IMR-90 (cell line): ENCODE measurements around the gene EXOC4. TPM values are rescaled to one million over a fixed set of nuclear protein-coding genes. Genes with fewer than 3 reads are reported as not detected.

Experiments
- ATAC-seq: fragments of 200-7000 bp; cut with Tn5 transposase; 2 replicates; pipeline ENCODE4 v1.9.1; 2020; ENCODE audit warnings: low read depth, mild to moderate bottlenecking, moderate library complexity
- BruUV-seq: library from RNA; stranded (reverse); fragments of 400-500 nt; replicated peaks from 2 replicates; lab custom pipeline; 2021; lab: Mats Ljungman, UMichigan
- CTCF ChIA-PET: fragments of 300-600 bp; formaldehyde crosslinking; extraction: SDS; loops from one replicate; lab custom pipeline; 2021; ENCODE audit warnings: antibody characterized with exemption; lab: Yijun Ruan, JAX
- POLR2A ChIA-PET: fragments of 300-600 bp; sonication (Branson Sonifier 250); formaldehyde crosslinking; loops from one replicate; lab custom pipeline; 2022; ENCODE audit warnings: antibody characterized with exemption; ENCODE audit not compliant: unreplicated experiment; lab: Charles Lee
- DNase-seq: peaks from one replicate; pipeline ENCODE4 v3.0.0; 2013
- H2AFZ ChIP-seq: replicated peaks from 2 replicates; pipeline ENCODE3; 2013; ENCODE audit warnings: low read length, mild to moderate bottlenecking; ENCODE audit not compliant: poor library complexity
- H2AK5ac ChIP-seq: 2 replicates; pipeline ENCODE4 v1.6.1; 2013; ENCODE audit warnings: low read depth, low read length, inconsistent platforms
- H2AK9ac ChIP-seq: replicated peaks from 2 replicates; pipeline ENCODE3; 2013; ENCODE audit warnings: mild to moderate bottlenecking, low read depth, low read length, moderate library complexity; ENCODE audit not compliant: poor library complexity
- H2BK120ac ChIP-seq: 2 replicates; pipeline ENCODE4 v1.6.1; 2013; ENCODE audit warnings: low read depth, low read length, inconsistent platforms
- H2BK15ac ChIP-seq: 3 replicates; pipeline ENCODE4 v1.6.1; 2013; ENCODE audit warnings: low read depth, low read length, inconsistent platforms
- H2BK20ac ChIP-seq: 2 replicates; pipeline ENCODE4 v1.6.1; 2013; ENCODE audit warnings: low read depth, mild to moderate bottlenecking, inconsistent platforms, low read length, moderate library complexity
- H2BK5ac ChIP-seq: 2 replicates; pipeline ENCODE4 v1.6.1; 2013; ENCODE audit warnings: mild to moderate bottlenecking, low read depth, low read length, inconsistent platforms; ENCODE audit not compliant: poor library complexity, severe bottlenecking
- H3K14ac ChIP-seq: replicated peaks from 2 replicates; pipeline ENCODE4 v1.6.1; 2013; ENCODE audit warnings: low read depth, low read length, inconsistent platforms
- H3K18ac ChIP-seq: 2 replicates; pipeline ENCODE4 v1.6.1; 2013; ENCODE audit warnings: low read depth, low read length, control low read depth
- H3K23ac ChIP-seq: 2 replicates; pipeline ENCODE4 v1.6.1; 2013; ENCODE audit warnings: low read depth, low read length, inconsistent platforms
- H3K27ac ChIP-seq: 2 replicates; pipeline ENCODE4 v1.5.1; 2013; ENCODE audit warnings: mild to moderate bottlenecking, control low read depth, low read length; ENCODE audit not compliant: insufficient read depth
- H3K27me3 ChIP-seq: 2 replicates; pipeline ENCODE4 v1.6.1; 2013; ENCODE audit warnings: low read length; ENCODE audit not compliant: control insufficient read depth, insufficient read depth
- H3K36me3 ChIP-seq: 2 replicates; pipeline ENCODE4 v1.6.1; 2013; ENCODE audit warnings: low read length, mixed read lengths; ENCODE audit not compliant: control insufficient read depth, insufficient read depth
- H3K4ac ChIP-seq: 2 replicates; pipeline ENCODE4 v1.6.1; 2013; ENCODE audit warnings: low read depth, low read length, inconsistent platforms
- H3K4me1 ChIP-seq: 2 replicates; pipeline ENCODE4 v1.6.1; 2013; ENCODE audit warnings: low read length, mixed read lengths; ENCODE audit not compliant: control insufficient read depth, insufficient read depth
- H3K4me2 ChIP-seq: 2 replicates; pipeline ENCODE4 v1.6.1; 2013; ENCODE audit warnings: low read depth, mild to moderate bottlenecking, control low read depth, low read length, moderate library complexity
- H3K4me3 ChIP-seq: 2 replicates; pipeline ENCODE4 v1.5.1; 2013; ENCODE audit warnings: low read depth, mild to moderate bottlenecking, control low read depth, low read length, moderate library complexity; ENCODE audit not compliant: insufficient read depth
- H3K56ac ChIP-seq: 2 replicates; pipeline ENCODE4 v1.6.1; 2013; ENCODE audit warnings: low read length, inconsistent platforms; ENCODE audit not compliant: insufficient read depth; ENCODE audit errors: extremely low read depth
- H3K79me1 ChIP-seq, 2 experiments: 2 replicates each; pipeline ENCODE4 v1.6.1; 2013; ENCODE audit warnings: low read length in 2 of 2, inconsistent platforms in 1 of 2, low read depth in 1 of 2
- H3K9ac ChIP-seq: 2 replicates; pipeline ENCODE4 v1.6.1; 2013; ENCODE audit warnings: low read depth, low read length, control low read depth
- H3K9me1 ChIP-seq: 2 replicates; pipeline ENCODE4 v1.6.1; 2013; ENCODE audit warnings: low read length, inconsistent platforms; ENCODE audit not compliant: insufficient read depth
- H3K9me3 ChIP-seq: 2 replicates; pipeline ENCODE4 v1.6.1; 2013; ENCODE audit warnings: low read length; ENCODE audit not compliant: control insufficient read depth, insufficient read depth
- H4K20me1 ChIP-seq: 2 replicates; pipeline ENCODE4 v1.6.1; 2013; ENCODE audit warnings: low read length, inconsistent platforms; ENCODE audit not compliant: insufficient read depth
- H4K5ac ChIP-seq: 2 replicates; pipeline ENCODE4 v1.6.1; 2013; ENCODE audit warnings: mild to moderate bottlenecking, low read depth, low read length, control low read depth
- H4K8ac ChIP-seq, 2 experiments: 2 replicates each; pipeline ENCODE4 v1.6.1; 2013; ENCODE audit warnings: low read depth in 2 of 2, low read length in 2 of 2, control low read depth in 1 of 2, inconsistent platforms in 1 of 2
- H4K91ac ChIP-seq: 2 replicates; pipeline ENCODE4 v1.6.1; 2013; ENCODE audit warnings: low read depth, low read length, inconsistent platforms; ENCODE audit not compliant: insufficient read depth
- BHLHE40 ChIP-seq: fragments of 150-350 bp; IDR thresholded peaks from 2 replicates; pipeline ENCODE4 v1.6.1; 2016; ENCODE audit warnings: mild to moderate bottlenecking, low read depth, low read length
- CEBPB ChIP-seq: IDR thresholded peaks from 2 replicates; pipeline ENCODE4 v1.6.1; 2012; ENCODE audit warnings: low read depth, low read length, improper control_type of control experiment
- CHD1 ChIP-seq: IDR thresholded peaks from 2 replicates; pipeline ENCODE4 v1.6.1; 2012; ENCODE audit warnings: low read depth, low read length, improper control_type of control experiment
- ELK1 ChIP-seq: fragments of 150-350 bp; IDR thresholded peaks from 2 replicates; pipeline ENCODE4 v1.6.1; 2016; ENCODE audit warnings: low read depth, mild to moderate bottlenecking, low read length, moderate library complexity, borderline replicate concordance
- FOS ChIP-seq: fragments of 150-350 bp; IDR thresholded peaks from 2 replicates; pipeline ENCODE4 v1.6.1; 2016; ENCODE audit warnings: low read depth, low read length
- MAFK ChIP-seq: IDR thresholded peaks from 2 replicates; pipeline ENCODE4 v1.6.1; 2012; ENCODE audit warnings: low read depth, low read length, improper control_type of control experiment
- MAZ ChIP-seq: IDR thresholded peaks from 2 replicates; pipeline ENCODE4 v1.6.1; 2012; ENCODE audit warnings: low read depth, mild to moderate bottlenecking, low read length, improper control_type of control experiment, moderate library complexity, borderline replicate concordance
- MXI1 ChIP-seq: IDR thresholded peaks from 2 replicates; pipeline ENCODE4 v1.6.1; 2012; ENCODE audit warnings: low read depth, mild to moderate bottlenecking, low read length, moderate library complexity, borderline replicate concordance
- NFE2L2 ChIP-seq: fragments of 150-350 bp; IDR thresholded peaks from 2 replicates; pipeline ENCODE4 v1.6.1; 2016; ENCODE audit warnings: low read depth, mild to moderate bottlenecking, low read length
- POLR2A ChIP-seq: IDR thresholded peaks from 2 replicates; pipeline ENCODE4 v1.6.1; 2012; ENCODE audit warnings: mild to moderate bottlenecking, low read depth, low read length
- RAD21 ChIP-seq: IDR thresholded peaks from 2 replicates; pipeline ENCODE4 v1.6.1; 2012; ENCODE audit warnings: low read length, improper control_type of control experiment
- RCOR1 ChIP-seq: IDR thresholded peaks from 2 replicates; pipeline ENCODE4 v1.6.1; 2012; ENCODE audit warnings: mild to moderate bottlenecking, low read length, improper control_type of control experiment; ENCODE audit not compliant: insufficient replicate concordance
- RFX5 ChIP-seq: IDR thresholded peaks from 2 replicates; pipeline ENCODE4 v1.8.0; 2012; ENCODE audit warnings: low read depth, mild to moderate bottlenecking, low read length, moderate library complexity
- SMC3 ChIP-seq: fragments of 150-350 bp; IDR thresholded peaks from 2 replicates; pipeline ENCODE4 v1.6.1; 2016; ENCODE audit warnings: low read depth, mild to moderate bottlenecking, antibody characterized with exemption, low read length, moderate library complexity
- dilution Hi-C: fragments of 300-500 bp; cut with HindIII; formaldehyde crosslinking; loops from one replicate; pipeline ENCODE4 v1.14.3; 2018; ENCODE audit warnings: low sequenced_read_pairs; ENCODE audit not compliant: unreplicated experiment
- in situ Hi-C: fragments of 300-500 bp; cut with MboI; formaldehyde crosslinking; loops from 3 replicates; pipeline ENCODE4 v1.14.3; 2019; ENCODE audit warnings: low sequenced_read_pairs, inconsistent platforms, mixed read lengths
- intact Hi-C: fragments of 100-400 bp; cut with micrococcal nuclease; formaldehyde crosslinking; loops from 2 replicates; pipeline ENCODE4 v1.10.0; 2022
- polyA plus RNA-seq, 3 experiments: library from polyadenylated mRNA; depleted of rRNA; stranded (reverse); fragments of >200 nt; gene quantifications; 2 replicates each; pipeline ENCODE4 v1.2.3, GENCODE V29; 2012; ENCODE audit warnings: low replicate concordance in 1 of 3
- total RNA-seq: library from RNA; depleted of rRNA; stranded (reverse); fragments of >200 nt; gene quantifications from 2 replicates; pipeline ENCODE4 v1.2.3, GENCODE V29; 2012
- TF ChIP-seq, protein P1 (sequence below): conservative IDR thresholded peaks from 2 replicates; pipeline ENCODE4 v1.5.1; 2012; ENCODE audit warnings: mild to moderate bottlenecking, low read depth, low read length, improper control_type of control experiment
- TF ChIP-seq, protein P2 (sequence below): fragments of 150-350 bp; IDR thresholded peaks from 2 replicates; pipeline ENCODE4 v1.6.1; 2017; ENCODE audit warnings: mild to moderate bottlenecking, antibody characterized with exemption, low read length, low read depth

Gene EXOC4
- total and polyA plus RNA-seq, 2 of the 4 experiments (the other 2 are of a cell fraction): 25.4 to 94.6 TPM

DNA sequence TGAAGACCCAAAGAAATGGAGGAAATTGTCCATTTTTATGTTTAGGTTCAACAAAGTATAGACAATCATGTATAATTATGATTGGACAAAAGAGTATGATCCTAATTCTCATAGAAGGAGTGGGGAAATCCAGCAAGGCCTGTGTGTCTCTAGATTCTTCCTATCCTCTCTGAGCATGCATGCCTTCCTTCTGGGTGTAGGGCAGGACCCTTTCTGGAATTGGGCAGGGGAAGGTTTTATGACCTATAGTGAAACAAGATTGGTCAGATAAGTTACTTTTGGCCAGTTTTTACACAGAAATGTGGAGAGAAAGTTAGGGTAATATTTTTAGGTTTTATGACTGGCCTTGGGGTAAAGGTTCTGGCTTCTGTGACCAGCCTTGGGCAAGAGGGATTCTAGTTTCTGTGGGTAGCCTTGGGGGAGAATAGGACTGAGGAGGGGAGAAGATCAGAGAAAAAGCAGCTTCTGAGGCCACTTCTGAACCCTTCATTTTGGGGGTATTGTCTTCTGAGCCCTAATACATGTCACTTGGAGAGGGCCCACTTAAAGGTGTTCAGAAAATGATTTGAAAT, 289.4 kb downstream of the EXOC4 start:
- DNase-seq: no peak

More for the DNA sequence above, 289.4 kb downstream of the EXOC4 start:
- no TSS peak for BruUV-seq
- no peak overlapping the region for H3K18ac ChIP-seq
- no peaks in the 10 kb centered on the region for H3K79me1 ChIP-seq
- no peak overlapping the region for H3K56ac ChIP-seq
- no peak overlapping the region for H3K4me3 ChIP-seq
- no peak overlapping the region for H3K14ac ChIP-seq
- H4K20me1 ChIP-seq: no peaks in the 10 kb centered on the region
- ChIA-PET POLR2A (no interaction called here), CTCF (interaction anchor here (0.7 kb wide), 1 partner anchor 150 kb away, joined by 3 read pairs; no protein-coding TSS in a partner anchor)
- no peak overlapping the region for H2BK20ac ChIP-seq
- intact Hi-C loops: no loop called here
- H3K23ac ChIP-seq: no peak overlapping the region
- H2AFZ ChIP-seq: no peak overlapping the region
- 0 out of 2 replicates have a peak, but pooled peaks cover 2% of the 10 kb centered on the region for H3K4me1 ChIP-seq
- H3K27ac ChIP-seq: no peak overlapping the region
- H4K91ac ChIP-seq: no peak overlapping the region
- no peak overlapping the region for H2BK5ac ChIP-seq
- no peaks in the 10 kb centered on the region for H3K9me1 ChIP-seq
- H2AK9ac ChIP-seq: no peak overlapping the region
- no peaks in the 10 kb centered on the region for H3K36me3 ChIP-seq
- no peak overlapping the region for H2AK5ac ChIP-seq
- H3K9me3 ChIP-seq: no peaks in the 10 kb centered on the region
- no peak overlapping the region for H3K4ac ChIP-seq
- H3K9ac ChIP-seq: no peak overlapping the region
- no peaks in the 10 kb centered on the region for H3K27me3 ChIP-seq
- H4K8ac ChIP-seq: no peak overlapping the region
- in situ Hi-C loops: no loop called here
- dilution Hi-C loops: no loop called here
- H2BK120ac ChIP-seq: no peak overlapping the region
- ATAC-seq: no peak
- no peak overlapping the region for H3K4me2 ChIP-seq
- TF ChIP-seq, protein P1, sequence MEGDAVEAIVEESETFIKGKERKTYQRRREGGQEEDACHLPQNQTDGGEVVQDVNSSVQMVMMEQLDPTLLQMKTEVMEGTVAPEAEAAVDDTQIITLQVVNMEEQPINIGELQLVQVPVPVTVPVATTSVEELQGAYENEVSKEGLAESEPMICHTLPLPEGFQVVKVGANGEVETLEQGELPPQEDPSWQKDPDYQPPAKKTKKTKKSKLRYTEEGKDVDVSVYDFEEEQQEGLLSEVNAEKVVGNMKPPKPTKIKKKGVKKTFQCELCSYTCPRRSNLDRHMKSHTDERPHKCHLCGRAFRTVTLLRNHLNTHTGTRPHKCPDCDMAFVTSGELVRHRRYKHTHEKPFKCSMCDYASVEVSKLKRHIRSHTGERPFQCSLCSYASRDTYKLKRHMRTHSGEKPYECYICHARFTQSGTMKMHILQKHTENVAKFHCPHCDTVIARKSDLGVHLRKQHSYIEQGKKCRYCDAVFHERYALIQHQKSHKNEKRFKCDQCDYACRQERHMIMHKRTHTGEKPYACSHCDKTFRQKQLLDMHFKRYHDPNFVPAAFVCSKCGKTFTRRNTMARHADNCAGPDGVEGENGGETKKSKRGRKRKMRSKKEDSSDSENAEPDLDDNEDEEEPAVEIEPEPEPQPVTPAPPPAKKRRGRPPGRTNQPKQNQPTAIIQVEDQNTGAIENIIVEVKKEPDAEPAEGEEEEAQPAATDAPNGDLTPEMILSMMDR: no peak
- TF ChIP-seq MXI1 (no peak), CEBPB (no peak), RFX5 (no peak), RAD21 (no peak), NFE2L2 (no peak), MAFK (no peak), POLR2A (no peak), CHD1 (no peak), MAZ (no peak), SMC3 (no peak), FOS (no peak), RCOR1 (no peak), ELK1 (no peak), BHLHE40 (no peak)
- TF ChIP-seq, protein P2, sequence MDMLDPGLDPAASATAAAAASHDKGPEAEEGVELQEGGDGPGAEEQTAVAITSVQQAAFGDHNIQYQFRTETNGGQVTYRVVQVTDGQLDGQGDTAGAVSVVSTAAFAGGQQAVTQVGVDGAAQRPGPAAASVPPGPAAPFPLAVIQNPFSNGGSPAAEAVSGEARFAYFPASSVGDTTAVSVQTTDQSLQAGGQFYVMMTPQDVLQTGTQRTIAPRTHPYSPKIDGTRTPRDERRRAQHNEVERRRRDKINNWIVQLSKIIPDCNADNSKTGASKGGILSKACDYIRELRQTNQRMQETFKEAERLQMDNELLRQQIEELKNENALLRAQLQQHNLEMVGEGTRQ: no peak
- no peak overlapping the region for H2BK15ac ChIP-seq
- H4K5ac ChIP-seq: peak overlapping the region; percentile 69; the same call in 1 of the 2 replicates
